OCI-LY3 (cell line): ENCODE results near the gene GADL1.

Experiments used
- CTCF ChIP-seq: fragments of 200-600, 300-600 bp; sonication (generic); IDR thresholded peaks from 2 replicates; pipeline ENCODE4 v1.5.1; 2014; ENCODE audit warnings: antibody characterized with exemption, low read length, low read depth
- EZH2phosphoT487 ChIP-seq: fragments of 200-600 bp; shearing (Covaris generic); IDR thresholded peaks from 2 replicates; pipeline ENCODE4 v1.6.1; 2018; ENCODE audit warnings: antibody characterized with exemption, mixed run types, low read depth

GRCh38 chr3:30878862-30879261 lies 15.6 kb downstream of the GADL1 start:
- TF ChIP-seq CTCF (no peak), EZH2phosphoT487 (no peak)
